ENCODE measurements around the gene C3orf52.
A peak's percentile ranks its signal among the peaks of the same experiment; 100 is the strongest.
"Not testable (repeated sequence)": the region's sequence is repeated elsewhere in the genome, so short reads cannot be mapped to it uniquely, and the experiment has no call there.

C3orf52 gene

GRCh38 chr3:112086076-112086854 is at the start of gene C3orf52:
Gene C3orf52, plus strand, starts transcription at chr3:112086389. Its CDS starts 19 bp downstream, at chr3:112086408.
- H3K36me3 Mint-ChIP-seq (ENCODE audit: low read depth), result no peaks in the 10 kb centered on the region
- no peaks in the 10 kb centered on the region for H3K9me3 Mint-ChIP-seq
- peak within 1 kb of the TSS; percentile 70 for H3K27ac Mint-ChIP-seq
- DNase-seq, result peak; percentile 77
- H3K27me3 Mint-ChIP-seq, result peaks cover 14% of the 10 kb centered on the region
- H3K4me3 Mint-ChIP-seq, result peak within 1 kb of the TSS; percentile 79
- peaks cover 36% of the 10 kb centered on the region for H3K4me1 Mint-ChIP-seq (ENCODE audit: low read depth)

- H3K36me3 Mint-ChIP-seq (ENCODE audit: low read depth); H3K9me3 Mint-ChIP-seq; H3K27ac Mint-ChIP-seq; DNase-seq; H3K27me3 Mint-ChIP-seq; H3K4me1 Mint-ChIP-seq (ENCODE audit: low read depth); H3K4me3 Mint-ChIP-seq: not testable (repeated sequence)
Measured at GRCh38 chr3:112037194-112037593, 49.0 kb upstream of the C3orf52 start.

GRCh38 chr3:112038863-112039262 is 47.3 kb upstream of the C3orf52 start:
- Mint-ChIP-seq H3K4me3 (no peak overlapping the region), H3K27me3 (no peaks in the 10 kb centered on the region), H3K36me3 (ENCODE audit: low read depth) (no peaks in the 10 kb centered on the region), H3K27ac (no peak overlapping the region), H3K4me1 (ENCODE audit: low read depth) (no peaks in the 10 kb centered on the region), H3K9me3 (no peaks in the 10 kb centered on the region)
- DNase-seq, result no peak

GRCh38 chr3:112041321-112041720 is 44.9 kb upstream of the C3orf52 start:
- H3K27me3 Mint-ChIP-seq, result no peaks in the 10 kb centered on the region
- no peaks in the 10 kb centered on the region for H3K36me3 Mint-ChIP-seq (ENCODE audit: low read depth)
- H3K4me3 Mint-ChIP-seq, result no peak overlapping the region
- DNase-seq, result no peak
- no peaks in the 10 kb centered on the region for H3K4me1 Mint-ChIP-seq (ENCODE audit: low read depth)
- H3K27ac Mint-ChIP-seq, result no peak overlapping the region
- no peaks in the 10 kb centered on the region for H3K9me3 Mint-ChIP-seq

GRCh38 chr3:112042842-112043280 is 43.3 kb upstream of the C3orf52 start:
- Mint-ChIP-seq H3K36me3 (ENCODE audit: low read depth) (no peaks in the 10 kb centered on the region), H3K27me3 (no peaks in the 10 kb centered on the region), H3K4me3 (no peak overlapping the region), H3K9me3 (no peaks in the 10 kb centered on the region), H3K4me1 (ENCODE audit: low read depth) (peaks cover 4% of the 10 kb centered on the region), H3K27ac (no peak overlapping the region)
- no peak for DNase-seq

- Mint-ChIP-seq H3K4me3 (no peak overlapping the region), H3K27me3 (no peaks in the 10 kb centered on the region), H3K36me3 (ENCODE audit: low read depth) (no peaks in the 10 kb centered on the region), H3K9me3 (no peaks in the 10 kb centered on the region), H3K4me1 (ENCODE audit: low read depth) (peaks cover 4% of the 10 kb centered on the region), H3K27ac (no peak overlapping the region)
- peak; percentile 36 for DNase-seq
Measured at GRCh38 chr3:112043621-112044201, 42.5 kb upstream of the C3orf52 start.

GRCh38 chr3:112046599-112046998 is 39.6 kb upstream of the C3orf52 start:
- H3K27me3 Mint-ChIP-seq, result no peaks in the 10 kb centered on the region
- no peaks in the 10 kb centered on the region for H3K9me3 Mint-ChIP-seq
- H3K4me3 Mint-ChIP-seq, result no peak overlapping the region
- no peak for DNase-seq
- H3K27ac Mint-ChIP-seq, result no peak overlapping the region
- H3K36me3 Mint-ChIP-seq (ENCODE audit: low read depth), result no peaks in the 10 kb centered on the region
- H3K4me1 Mint-ChIP-seq (ENCODE audit: low read depth), result peaks cover 4% of the 10 kb centered on the region

GRCh38 chr3:112047264-112047663 is 38.9 kb upstream of the C3orf52 start:
- Mint-ChIP-seq H3K27ac (no peak overlapping the region), H3K4me1 (ENCODE audit: low read depth) (peaks cover 4% of the 10 kb centered on the region), H3K4me3 (no peak overlapping the region), H3K27me3 (peaks cover 2% of the 10 kb centered on the region), H3K9me3 (no peaks in the 10 kb centered on the region), H3K36me3 (ENCODE audit: low read depth) (no peaks in the 10 kb centered on the region)
- DNase-seq, result no peak

GRCh38 chr3:112048911-112049310 is 37.3 kb upstream of the C3orf52 start:
- H3K36me3 Mint-ChIP-seq (ENCODE audit: low read depth), result no peaks in the 10 kb centered on the region
- no peaks in the 10 kb centered on the region for H3K9me3 Mint-ChIP-seq
- H3K4me1 Mint-ChIP-seq (ENCODE audit: low read depth), result peaks cover 4% of the 10 kb centered on the region
- H3K4me3 Mint-ChIP-seq, result no peak overlapping the region
- peaks cover 2% of the 10 kb centered on the region for H3K27me3 Mint-ChIP-seq
- no peak overlapping the region for H3K27ac Mint-ChIP-seq
- no peak for DNase-seq

- Mint-ChIP-seq H3K4me1 (ENCODE audit: low read depth) (peaks cover 16% of the 10 kb centered on the region), H3K4me3 (no peak overlapping the region), H3K9me3 (no peaks in the 10 kb centered on the region), H3K27ac (no peak overlapping the region), H3K36me3 (ENCODE audit: low read depth) (no peaks in the 10 kb centered on the region), H3K27me3 (peaks cover 2% of the 10 kb centered on the region)
- no peak for DNase-seq
Measured at GRCh38 chr3:112053229-112053628, 33.0 kb upstream of the C3orf52 start.

GRCh38 chr3:112056451-112056929 is 29.7 kb upstream of the C3orf52 start:
- Mint-ChIP-seq H3K9me3 (peaks cover 4% of the 10 kb centered on the region), H3K36me3 (ENCODE audit: low read depth) (no peaks in the 10 kb centered on the region), H3K4me1 (ENCODE audit: low read depth) (peaks cover 16% of the 10 kb centered on the region), H3K27ac (peak overlapping the region; percentile 51), H3K4me3 (no peak overlapping the region), H3K27me3 (peaks cover 2% of the 10 kb centered on the region)
- peak; percentile 36 for DNase-seq

GRCh38 chr3:112059497-112059896 is 26.7 kb upstream of the C3orf52 start:
- peaks cover 4% of the 10 kb centered on the region for H3K9me3 Mint-ChIP-seq
- no peaks in the 10 kb centered on the region for H3K27me3 Mint-ChIP-seq
- no peak overlapping the region for H3K27ac Mint-ChIP-seq
- H3K36me3 Mint-ChIP-seq (ENCODE audit: low read depth), result no peaks in the 10 kb centered on the region
- no peak overlapping the region for H3K4me3 Mint-ChIP-seq
- peaks cover 16% of the 10 kb centered on the region for H3K4me1 Mint-ChIP-seq (ENCODE audit: low read depth)
- DNase-seq, result no peak

GRCh38 chr3:112061152-112061551 is 25.0 kb upstream of the C3orf52 start:
- Mint-ChIP-seq H3K27ac (no peak overlapping the region), H3K4me1 (ENCODE audit: low read depth) (peaks cover 13% of the 10 kb centered on the region), H3K4me3 (no peak overlapping the region), H3K36me3 (ENCODE audit: low read depth) (no peaks in the 10 kb centered on the region), H3K9me3 (peaks cover 4% of the 10 kb centered on the region), H3K27me3 (no peaks in the 10 kb centered on the region)
- DNase-seq, result no peak

GRCh38 chr3:112072387-112073060 is 13.7 kb upstream of the C3orf52 start:
- Mint-ChIP-seq H3K4me3 (peak overlapping the region; percentile 54), H3K4me1 (ENCODE audit: low read depth) (peaks cover 42% of the 10 kb centered on the region)

GRCh38 chr3:112074006-112074405 is 12.2 kb upstream of the C3orf52 start:
- peaks cover 42% of the 10 kb centered on the region for H3K4me1 Mint-ChIP-seq (ENCODE audit: low read depth)
- H3K4me3 Mint-ChIP-seq, result no peak overlapping the region
- no peaks in the 10 kb centered on the region for H3K36me3 Mint-ChIP-seq (ENCODE audit: low read depth)
- H3K9me3 Mint-ChIP-seq, result no peaks in the 10 kb centered on the region
- H3K27ac Mint-ChIP-seq, result no peak overlapping the region
- DNase-seq, result no peak
- H3K27me3 Mint-ChIP-seq, result no peaks in the 10 kb centered on the region

More at GRCh38 chr3:112072387-112073060, 13.7 kb upstream of the C3orf52 start:
- not testable (repeated sequence) for H3K9me3 Mint-ChIP-seq; H3K36me3 Mint-ChIP-seq (ENCODE audit: low read depth); H3K27me3 Mint-ChIP-seq
- peak overlapping the region; percentile 53 for H3K27ac Mint-ChIP-seq
- peak; percentile 67 for DNase-seq
